ENCODE data around the gene FBXO36. TPM values are rescaled to one million over a fixed set of nuclear protein-coding genes. Genes with fewer than 3 reads are reported as not detected.
A peak's percentile ranks its signal among the peaks of the same experiment; 100 is the strongest.
"Not testable (repeated sequence)": the region's sequence is repeated elsewhere in the genome, so short reads cannot be mapped to it uniquely, and the experiment has no call there.

Gene FBXO36
- total RNA-seq, 1 experiment from 2014 or later: 0.42 TPM

GRCh38 chr2:229899604-229900003, 22.7 kb upstream of the FBXO36 start:
- DNase-seq: no peak
- no peak for TF ChIP-seq CTCF (IDR thresholded peaks at IDR 0.05; ENCODE audit: unreplicated experiment)
- H3K4me3 Mint-ChIP-seq (ENCODE audit: low read depth, unreplicated experiment): no peak overlapping the region
- H3K9me3 Mint-ChIP-seq (ENCODE audit: low read depth, unreplicated experiment): no peaks in the 10 kb centered on the region
- no peak overlapping the region for H3K27ac Mint-ChIP-seq (ENCODE audit: unreplicated experiment)
- H3K27me3 Mint-ChIP-seq (ENCODE audit: unreplicated experiment): no peaks in the 10 kb centered on the region
- CTCF ChIA-PET: no interaction called here
- peaks cover 25% of the 10 kb centered on the region for H3K36me3 Mint-ChIP-seq (ENCODE audit: insufficient read depth, unreplicated experiment)
- peaks cover 35% of the 10 kb centered on the region for H3K4me1 Mint-ChIP-seq (ENCODE audit: low read depth, unreplicated experiment)
- intact Hi-C loops (cut with micrococcal nuclease; ENCODE audit: unreplicated experiment): no loop called here
- no TSS peak for BruUV-seq (replicated peaks)

GRCh38 chr2:229900012-229900411, 22.3 kb upstream of the FBXO36 start:
- no peak overlapping the region for H3K27ac Mint-ChIP-seq (ENCODE audit: unreplicated experiment)
- H3K4me1 Mint-ChIP-seq (ENCODE audit: low read depth, unreplicated experiment): peaks cover 35% of the 10 kb centered on the region
- no peak for DNase-seq
- intact Hi-C loops (cut with micrococcal nuclease; ENCODE audit: unreplicated experiment): no loop called here
- no peak overlapping the region for H3K4me3 Mint-ChIP-seq (ENCODE audit: low read depth, unreplicated experiment)
- H3K36me3 Mint-ChIP-seq (ENCODE audit: insufficient read depth, unreplicated experiment): peaks cover 29% of the 10 kb centered on the region
- no peaks in the 10 kb centered on the region for H3K27me3 Mint-ChIP-seq (ENCODE audit: unreplicated experiment)
- TF ChIP-seq CTCF (IDR thresholded peaks at IDR 0.05; ENCODE audit: unreplicated experiment): no peak
- no TSS peak for BruUV-seq (replicated peaks)
- H3K9me3 Mint-ChIP-seq (ENCODE audit: low read depth, unreplicated experiment): no peaks in the 10 kb centered on the region
- CTCF ChIA-PET: interaction anchor here (0.6 kb wide), 1 partner anchor 150 kb away, joined by 8 read pairs; no protein-coding TSS in a partner anchor

GRCh38 chr2:229900514-229900913, 21.8 kb upstream of the FBXO36 start:
- BruUV-seq (replicated peaks); intact Hi-C loops (cut with micrococcal nuclease; ENCODE audit: unreplicated experiment); H3K4me3 Mint-ChIP-seq (ENCODE audit: low read depth, unreplicated experiment); H3K27ac Mint-ChIP-seq (ENCODE audit: unreplicated experiment); H3K9me3 Mint-ChIP-seq (ENCODE audit: low read depth, unreplicated experiment); H3K27me3 Mint-ChIP-seq (ENCODE audit: unreplicated experiment); DNase-seq: not testable (repeated sequence)
- Mint-ChIP-seq H3K36me3 (ENCODE audit: insufficient read depth, unreplicated experiment) (peaks cover 31% of the 10 kb centered on the region), H3K4me1 (ENCODE audit: low read depth, unreplicated experiment) (peaks cover 35% of the 10 kb centered on the region)
- CTCF ChIA-PET: interaction anchor here (0.6 kb wide), 1 partner anchor 151 kb away, joined by 8 read pairs; no protein-coding TSS in a partner anchor

GRCh38 chr2:229901819-229902218, 20.5 kb upstream of the FBXO36 start:
- H3K9me3 Mint-ChIP-seq (ENCODE audit: low read depth, unreplicated experiment): no peaks in the 10 kb centered on the region
- H3K4me3 Mint-ChIP-seq (ENCODE audit: low read depth, unreplicated experiment): no peak overlapping the region
- no peaks in the 10 kb centered on the region for H3K27me3 Mint-ChIP-seq (ENCODE audit: unreplicated experiment)
- BruUV-seq (replicated peaks): no TSS peak
- H3K36me3 Mint-ChIP-seq (ENCODE audit: insufficient read depth, unreplicated experiment): peaks cover 31% of the 10 kb centered on the region
- H3K27ac Mint-ChIP-seq (ENCODE audit: unreplicated experiment): no peak overlapping the region
- DNase-seq: peak; percentile 46
- peaks cover 35% of the 10 kb centered on the region for H3K4me1 Mint-ChIP-seq (ENCODE audit: low read depth, unreplicated experiment)
- TF ChIP-seq CTCF (IDR thresholded peaks at IDR 0.05; ENCODE audit: unreplicated experiment): no peak
- intact Hi-C loops (cut with micrococcal nuclease; ENCODE audit: unreplicated experiment): no loop called here
- CTCF ChIA-PET: interaction anchor here (0.6 kb wide), 1 partner anchor 324 kb away, joined by 5 read pairs; no protein-coding TSS in a partner anchor

GRCh38 chr2:229903037-229903436, 19.3 kb upstream of the FBXO36 start:
- Mint-ChIP-seq H3K4me1 (ENCODE audit: low read depth, unreplicated experiment) (peaks cover 35% of the 10 kb centered on the region), H3K4me3 (ENCODE audit: low read depth, unreplicated experiment) (no peak overlapping the region), H3K27me3 (ENCODE audit: unreplicated experiment) (no peaks in the 10 kb centered on the region), H3K9me3 (ENCODE audit: low read depth, unreplicated experiment) (no peaks in the 10 kb centered on the region), H3K36me3 (ENCODE audit: insufficient read depth, unreplicated experiment) (peaks cover 34% of the 10 kb centered on the region), H3K27ac (ENCODE audit: unreplicated experiment) (no peak overlapping the region)
- no peak for DNase-seq
- CTCF ChIA-PET: interaction anchor here (0.7 kb wide), 2 partner anchors 73 to 151 kb away, joined by 4 to 7 read pairs; no protein-coding TSS in a partner anchor
- BruUV-seq (replicated peaks): no TSS peak
- TF ChIP-seq CTCF (IDR thresholded peaks at IDR 0.05; ENCODE audit: unreplicated experiment): no peak
- intact Hi-C loops (cut with micrococcal nuclease; ENCODE audit: unreplicated experiment): no loop called here
